ENCODE data around the gene CDC20B.

- TF ChIP-seq POLR2A (IDR thresholded peaks at IDR 0.05; ENCODE audit: low read length) (no peak), GATA1 (IDR thresholded peaks at IDR 0.05; ENCODE audit: low read depth, low read length) (no peak)
Observed at GRCh38 chr5:55110217-55110616, 62.8 kb downstream of the CDC20B start.
